HG02588 (cell line): ENCODE data around the gene F5.

ENCODE experiments used
- ATAC-seq: cut with Tn5 transposase; IDR thresholded peaks from one replicate; pipeline ENCODE4 v1.9.1; 2021; ENCODE audit warnings: mild to moderate bottlenecking, moderate library complexity; ENCODE audit not compliant: unreplicated experiment

The F5 gene

DNA sequence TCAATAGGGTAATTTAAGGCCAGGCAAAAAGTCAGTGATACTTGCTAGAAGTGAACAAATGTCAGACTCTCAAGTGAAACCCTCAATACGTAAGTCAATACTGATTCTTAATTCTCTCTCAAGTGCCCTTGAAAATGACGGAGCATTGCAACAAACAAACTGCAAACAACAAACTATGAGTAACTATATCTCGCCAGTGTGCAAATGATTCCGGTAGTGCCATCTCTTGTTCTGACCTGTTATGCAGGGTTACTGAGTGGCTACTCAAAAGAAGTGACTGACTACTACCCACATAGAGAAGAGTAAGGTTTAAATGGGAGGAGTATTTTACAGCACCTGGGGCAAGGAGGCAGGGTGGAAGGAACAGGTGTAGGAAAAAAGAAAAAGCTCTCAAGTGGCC, 102.2 kb downstream of the F5 start:
- ATAC-seq: no peak

GRCh38 chr1:169483500-169483966, 102.7 kb downstream of the F5 start:
- ATAC-seq: no peak

GRCh38 chr1:169479363-169480066, 106.8 kb downstream of the F5 start:
- no peak for ATAC-seq

- no peak for ATAC-seq
These were observed 108.1 kb downstream of the F5 start for GRCh38 chr1:169478094-169478672.

GRCh38 chr1:169475806-169476387, 110.4 kb downstream of the F5 start:
- ATAC-seq: no peak

- ATAC-seq: no peak
These were observed 111.8 kb downstream of the F5 start for GRCh38 chr1:169474302-169474995.

- ATAC-seq: no peak
These were observed 112.9 kb downstream of the F5 start for GRCh38 chr1:169473347-169473746.

DNA sequence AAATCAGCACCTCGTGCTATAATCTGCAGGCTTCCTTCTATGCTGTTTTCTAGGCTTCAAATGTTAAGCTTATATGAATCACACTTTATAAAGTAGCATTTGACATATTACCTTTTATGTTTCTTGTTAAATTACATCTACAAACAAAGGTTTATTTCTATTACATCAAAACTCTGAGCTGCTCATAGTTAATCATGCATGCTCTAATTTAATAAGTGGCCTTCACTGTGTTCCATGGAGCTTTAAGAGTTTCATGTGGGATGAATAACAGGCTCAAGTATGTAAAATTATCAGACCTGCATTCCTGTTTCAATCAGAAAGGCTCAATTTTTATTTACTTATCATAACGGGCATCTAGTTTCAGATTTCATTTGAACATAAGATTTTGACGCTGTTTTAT, 113.5 kb downstream of the F5 start:
- no peak for ATAC-seq

- no peak for ATAC-seq
These were observed 117.3 kb downstream of the F5 start for GRCh38 chr1:169468982-169469381.

GRCh38 chr1:169466259-169467230, 119.7 kb downstream of the F5 start:
- ATAC-seq: no peak

DNA sequence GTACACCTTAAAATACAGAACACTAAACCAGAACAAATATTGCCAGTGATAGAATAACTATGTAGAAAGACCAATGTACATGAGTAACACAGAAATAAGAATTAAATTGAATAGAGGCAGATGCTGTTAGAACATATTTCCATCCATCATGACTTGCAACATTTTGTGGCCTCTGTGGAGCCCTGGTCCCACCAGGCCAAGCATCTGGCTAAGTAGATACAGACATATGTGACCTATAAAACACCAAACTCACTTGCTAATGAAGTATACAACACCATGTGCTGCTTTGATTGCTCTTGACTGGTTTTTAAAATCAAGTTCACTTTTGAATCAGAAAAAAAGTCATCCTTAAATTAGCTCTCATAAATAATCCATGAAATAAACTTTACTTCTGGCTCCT, 121.0 kb downstream of the F5 start:
- ATAC-seq: no peak
